PC-9 (cell line): Measurements from ENCODE around the gene ABTB1.

Experiments
- CTCF ChIP-seq: fragments of 200-600 bp; sonication (generic); conservative IDR thresholded peaks from 2 replicates; pipeline ENCODE4 v1.6.1; 2017; ENCODE audit warnings: mixed run types, antibody characterized with exemption, mild to moderate bottlenecking, moderate library complexity
- EZH2 ChIP-seq: fragments of 200-600 bp; sonication (generic); IDR thresholded peaks from 2 replicates; pipeline ENCODE4 v1.8.0; 2017; ENCODE audit warnings: antibody characterized with exemption, low read depth

GRCh38 chr3:127716384-127716783 is 43.6 kb downstream of the ABTB1 start:
- TF ChIP-seq CTCF: no peak
- no peak for TF ChIP-seq EZH2
